ENCODE measurements around the gene SERINC3.
"Not testable (repeated sequence)": the region's sequence is repeated elsewhere in the genome, so short reads cannot be mapped to it uniquely, and the experiment has no call there.

Gene SERINC3

DNA sequence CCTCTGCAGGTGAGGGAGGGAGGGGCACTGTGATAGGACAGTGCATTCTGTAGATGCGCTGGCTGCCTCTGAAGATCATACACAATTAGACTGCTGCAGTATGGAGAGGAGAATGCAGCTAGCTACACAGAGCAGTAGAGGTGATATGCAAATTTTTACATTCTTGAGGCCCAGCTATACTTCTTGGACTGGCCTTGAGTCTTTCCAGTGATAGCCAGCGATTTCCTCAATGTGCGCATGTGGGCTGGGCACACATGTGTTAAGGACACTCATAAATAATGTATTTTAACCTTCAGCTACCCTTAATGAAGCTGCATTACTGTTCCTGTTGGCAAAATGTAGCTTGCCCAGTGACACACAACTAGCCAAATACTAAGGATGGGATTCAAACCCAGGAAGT lies 27.2 kb downstream of the SERINC3 start:
- in situ Hi-C loops (cut with MboI; ENCODE audit: low sequenced_read_pairs): no loop called here

DNA sequence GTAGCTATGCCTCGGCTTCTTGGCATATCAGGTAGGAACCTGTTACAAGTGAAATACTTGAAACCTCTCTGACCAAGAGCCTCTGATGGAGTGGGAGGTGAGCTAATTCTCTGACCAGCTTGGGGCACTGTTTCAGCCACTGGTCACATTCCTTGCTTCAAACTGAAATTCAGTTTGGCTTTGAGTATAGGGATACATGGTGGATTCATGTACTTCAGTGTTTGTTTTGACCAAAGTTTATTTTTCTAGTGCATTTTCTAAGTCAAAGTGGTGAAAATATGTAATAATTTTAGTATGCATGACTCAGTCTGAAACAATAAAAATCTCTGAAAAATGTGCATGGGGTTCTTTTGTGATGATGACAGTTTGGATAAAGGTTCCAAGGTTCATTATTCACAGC lies 27.6 kb downstream of the SERINC3 start:
- in situ Hi-C loops (cut with MboI; ENCODE audit: low sequenced_read_pairs): no loop called here

DNA sequence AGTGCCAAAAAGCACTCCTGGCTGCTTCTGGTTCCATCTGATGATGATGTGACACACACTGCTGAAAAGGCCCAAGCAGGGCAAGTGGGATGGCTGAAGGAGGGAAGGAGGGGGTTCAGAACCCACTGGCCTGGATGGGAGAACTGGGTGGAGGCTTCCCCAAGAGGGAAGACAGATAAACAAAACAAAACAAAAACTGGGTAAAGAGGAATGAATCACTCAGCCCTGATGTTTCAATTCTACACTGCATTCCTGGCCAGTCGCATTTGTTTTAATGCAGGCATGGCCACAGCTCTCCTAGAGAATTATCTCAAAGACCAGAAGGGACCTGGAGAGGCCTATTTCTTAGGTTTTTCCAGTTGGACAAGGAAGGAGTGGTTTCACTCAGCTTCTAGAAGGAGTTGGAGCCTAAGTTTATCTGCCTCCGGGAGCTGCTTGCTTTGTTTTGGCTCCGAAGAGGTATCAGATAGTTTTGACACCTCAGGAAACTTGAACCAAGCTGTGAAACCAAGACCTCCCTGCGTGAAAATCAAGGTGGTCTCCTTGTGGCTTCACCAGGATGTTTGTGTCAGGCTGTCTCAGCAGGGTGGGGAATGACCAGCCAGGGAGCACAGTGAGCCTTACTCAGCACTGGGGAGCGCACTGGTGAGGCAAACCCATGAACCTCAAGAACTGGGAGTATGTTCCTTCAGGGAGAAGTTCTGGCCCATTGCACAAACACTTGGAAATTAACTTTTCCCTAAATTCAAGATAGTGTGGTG lies 30.1 kb downstream of the SERINC3 start:
- in situ Hi-C loops (cut with MboI; ENCODE audit: low sequenced_read_pairs): no loop called here

GRCh38 chr20:44489931-44490330 lies 31.9 kb downstream of the SERINC3 start:
- in situ Hi-C loops (cut with MboI; ENCODE audit: low sequenced_read_pairs): no loop called here

DNA sequence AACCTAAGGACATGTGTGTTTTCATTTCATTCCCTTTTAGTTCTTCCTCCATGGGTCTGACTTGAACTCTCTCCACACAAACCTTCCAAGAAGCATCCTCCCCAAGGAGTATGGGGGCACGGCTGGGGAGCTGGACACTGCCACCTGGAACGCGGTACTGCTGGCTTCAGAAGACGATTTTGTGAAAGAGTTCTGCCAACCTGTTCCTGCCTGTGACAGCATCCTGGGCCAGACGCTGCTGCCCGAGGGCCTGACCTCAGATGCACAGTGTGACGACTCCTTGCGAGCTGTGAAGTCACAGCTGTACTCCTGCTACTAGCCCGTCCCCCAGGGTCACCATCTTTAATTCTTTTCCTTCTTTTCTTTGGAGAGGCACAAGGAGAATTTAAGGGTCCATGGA lies 32.6 kb downstream of the SERINC3 start:
- in situ Hi-C loops (cut with MboI; ENCODE audit: low sequenced_read_pairs): no loop called here

DNA sequence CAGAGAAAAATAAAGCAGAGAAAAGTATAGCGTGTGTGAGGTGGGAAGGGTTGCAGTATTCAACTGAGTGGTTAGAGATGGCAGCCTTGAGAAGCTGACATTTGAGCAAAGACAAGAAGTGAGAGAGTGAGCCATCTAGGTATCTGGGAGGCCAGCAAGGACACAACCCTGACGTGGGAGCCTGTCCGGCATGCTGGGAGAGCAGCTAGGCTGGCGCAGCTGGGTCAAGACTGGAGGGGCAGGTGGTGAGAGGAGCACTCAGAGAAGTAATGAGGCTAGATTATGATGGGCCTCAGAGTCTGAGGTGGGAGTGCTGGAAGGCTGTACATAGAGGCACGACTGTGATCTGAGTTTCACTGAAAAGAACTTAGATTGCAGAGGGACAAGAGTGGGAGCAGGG lies 33.3 kb downstream of the SERINC3 start:
- in situ Hi-C loops (cut with MboI; ENCODE audit: low sequenced_read_pairs): no loop called here

DNA sequence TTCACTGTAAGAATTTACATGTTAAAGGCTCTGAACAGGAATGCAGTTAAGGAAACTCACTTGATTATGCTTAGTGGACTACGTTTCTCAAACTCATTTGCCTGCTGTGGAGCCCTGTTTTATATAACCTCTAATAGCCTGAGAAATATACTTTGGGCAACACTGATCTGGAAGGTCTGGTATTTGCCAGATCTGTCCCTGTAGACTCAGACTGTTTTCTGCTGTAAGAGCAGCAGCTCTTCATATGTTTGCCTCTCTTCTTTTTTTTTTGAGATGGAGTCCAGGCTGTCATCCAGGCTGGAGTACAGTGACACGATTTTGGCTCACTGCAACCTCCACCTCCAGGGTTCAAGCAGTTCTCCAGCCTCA lies 36.1 kb downstream of the SERINC3 start:
- in situ Hi-C loops (cut with MboI; ENCODE audit: low sequenced_read_pairs): no loop called here

DNA sequence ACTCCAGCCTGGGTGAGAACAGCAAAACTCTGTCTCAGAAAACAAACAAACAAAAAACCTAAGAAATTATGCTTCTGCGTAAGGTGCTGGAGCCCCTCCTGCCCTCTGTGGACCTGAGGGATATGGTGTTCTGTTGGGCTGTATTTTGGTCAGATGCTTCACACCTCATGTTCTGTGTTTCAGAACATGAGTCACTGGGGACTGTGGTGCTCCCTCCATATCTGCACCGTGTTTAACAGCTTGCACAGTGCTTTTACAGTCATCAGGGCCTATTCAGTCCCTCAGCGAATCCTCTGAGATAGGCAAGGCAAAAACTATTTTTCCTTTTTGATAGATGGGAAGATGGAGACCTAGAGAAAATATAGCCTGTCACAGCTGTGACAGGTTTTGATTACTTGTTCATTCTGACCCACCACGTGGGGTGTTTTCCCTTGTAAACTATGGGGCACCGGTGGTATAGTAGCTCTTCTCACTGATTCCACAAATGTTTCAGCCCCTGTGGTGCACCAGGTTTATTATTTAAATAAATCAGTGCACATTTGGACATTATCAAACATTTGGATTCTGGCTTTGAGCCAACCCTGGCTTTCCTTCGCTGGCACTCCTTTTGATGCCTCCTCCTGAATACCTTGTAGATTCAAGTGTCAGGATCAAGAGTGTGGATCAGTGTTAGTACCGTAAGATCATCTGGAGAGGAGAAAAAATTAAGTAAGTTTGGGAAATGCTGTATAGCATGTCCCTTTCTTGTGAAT lies 36.6 kb downstream of the SERINC3 start:
- in situ Hi-C loops (cut with MboI; ENCODE audit: low sequenced_read_pairs): no loop called here

GRCh38 chr20:44483112-44483511 lies 38.8 kb downstream of the SERINC3 start:
- in situ Hi-C loops (cut with MboI; ENCODE audit: low sequenced_read_pairs): no loop called here

DNA sequence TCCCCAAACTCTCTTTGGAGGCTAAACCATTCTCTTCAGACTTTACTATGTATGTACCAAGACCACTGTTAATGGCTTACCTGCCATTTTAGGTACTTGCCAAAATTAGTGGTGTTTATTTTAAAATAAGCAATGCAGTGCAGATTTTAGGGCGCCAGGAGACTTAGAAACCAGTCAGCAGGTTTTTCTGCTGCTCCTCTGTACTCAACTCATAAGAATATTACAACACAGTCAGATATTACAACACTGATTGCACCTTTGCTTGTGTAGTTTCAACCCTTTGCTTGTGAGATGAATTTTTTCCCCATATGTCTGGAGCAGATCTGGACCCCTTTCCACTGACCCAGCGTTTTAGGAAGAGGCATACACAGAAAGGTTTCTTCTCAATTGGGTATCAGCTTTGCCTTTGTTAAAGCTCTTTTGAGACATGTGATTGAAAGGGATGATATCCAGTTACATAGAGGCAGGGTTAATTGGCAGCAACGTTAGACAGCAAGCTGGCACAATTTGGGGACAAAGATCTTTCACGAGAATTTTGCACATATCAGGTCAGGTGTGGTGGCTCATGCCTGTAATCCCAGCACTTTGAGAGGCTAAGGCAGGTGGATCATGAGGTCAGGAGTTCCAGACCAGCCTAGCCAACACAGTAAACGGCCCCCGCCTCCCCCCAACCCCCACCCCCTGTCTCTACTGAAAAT lies 40.0 kb downstream of the SERINC3 start:
- in situ Hi-C loops (cut with MboI; ENCODE audit: low sequenced_read_pairs): no loop called here

- in situ Hi-C loops (cut with MboI; ENCODE audit: low sequenced_read_pairs): no loop called here
These were observed 41.8 kb downstream of the SERINC3 start for GRCh38 chr20:44480097-44480496.

DNA sequence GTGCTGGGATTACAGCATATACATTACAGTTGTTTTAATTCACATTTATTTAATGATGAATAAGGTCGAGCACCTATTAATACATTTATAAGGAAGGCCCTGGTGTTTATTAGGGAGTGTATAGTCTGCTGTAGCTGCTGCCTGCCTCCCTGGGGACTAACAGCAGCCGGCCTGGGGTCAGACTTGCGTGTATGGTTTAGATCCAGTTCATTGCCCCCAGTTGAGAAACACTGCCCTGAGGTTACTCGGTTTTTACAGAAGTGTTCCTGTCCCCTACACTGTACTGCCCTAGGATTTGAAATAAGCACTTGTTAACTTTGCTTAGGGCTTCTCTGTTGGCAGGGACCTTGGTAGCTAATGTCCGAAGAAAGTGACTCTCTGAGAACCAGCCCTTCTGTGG lies 42.2 kb downstream of the SERINC3 start:
- in situ Hi-C loops (cut with MboI; ENCODE audit: low sequenced_read_pairs): no loop called here

DNA sequence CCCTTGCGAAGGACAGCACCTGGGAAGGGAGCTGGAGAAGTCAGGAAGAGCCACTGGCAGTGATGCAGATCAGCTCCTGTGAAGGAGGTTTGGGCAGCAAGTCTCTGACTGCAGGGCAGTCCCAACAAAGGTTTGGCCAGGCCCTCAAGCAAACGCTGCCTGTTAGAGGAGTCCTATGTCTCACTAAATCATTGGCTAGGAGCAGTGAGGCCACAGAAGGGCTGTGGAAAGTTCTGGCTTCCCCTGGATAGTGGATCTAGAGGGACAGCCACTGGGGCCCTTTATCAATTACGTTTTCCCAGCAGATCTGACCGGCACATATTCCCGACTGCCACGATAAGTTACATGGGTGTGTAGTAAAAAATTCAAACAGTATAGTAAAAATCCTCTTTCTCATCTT lies 43.7 kb downstream of the SERINC3 start:
- in situ Hi-C loops (cut with MboI; ENCODE audit: low sequenced_read_pairs): no loop called here

- in situ Hi-C loops (cut with MboI; ENCODE audit: low sequenced_read_pairs): no loop called here
These were observed 44.7 kb downstream of the SERINC3 start for GRCh38 chr20:44477151-44477550.

DNA sequence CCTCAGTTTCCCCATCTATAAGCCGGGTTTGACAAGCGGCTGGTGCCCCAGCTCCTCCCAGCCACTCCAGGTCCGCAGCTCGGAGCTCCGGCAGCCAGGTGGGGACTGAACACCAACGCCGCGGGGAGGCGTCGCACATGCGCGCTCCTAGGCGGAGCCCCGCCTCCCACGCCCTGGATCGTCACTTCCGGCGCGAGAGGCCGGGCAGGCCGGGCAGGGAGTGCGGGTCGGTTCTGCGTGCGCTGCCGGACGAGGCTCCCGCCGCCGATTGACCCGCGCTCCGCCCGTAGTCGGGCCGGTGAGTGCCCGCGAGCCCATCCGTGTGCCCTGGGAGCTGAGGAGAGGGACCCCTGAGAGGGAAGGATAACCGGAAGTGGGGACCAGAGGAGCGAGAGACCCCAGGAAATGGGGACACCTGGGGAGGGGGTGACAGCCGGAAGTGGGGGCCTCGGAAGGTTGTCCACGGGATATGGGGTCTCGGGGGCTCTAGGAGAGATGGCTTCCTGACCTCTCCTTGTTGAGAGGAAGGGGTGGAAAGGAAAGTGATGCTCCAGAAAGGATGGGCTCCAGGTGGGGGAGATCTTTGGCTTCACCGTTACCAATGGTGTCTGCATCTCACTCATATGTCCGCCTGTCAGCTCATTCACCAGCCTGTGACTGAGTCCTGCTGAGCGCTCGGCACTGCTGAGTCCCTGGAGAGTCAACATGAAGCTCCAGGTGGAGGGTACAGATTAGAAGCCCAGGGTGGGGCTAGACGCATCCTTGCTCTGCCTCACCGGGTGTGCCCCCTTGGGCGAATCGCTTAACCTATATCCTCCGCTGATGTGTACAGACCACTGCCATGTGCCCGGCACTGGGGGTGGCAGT lies 45.9 kb downstream of the SERINC3 start, which contains the start of gene TTPAL:
Gene TTPAL, plus strand, starts transcription at position 181 of the 867 bp plus-strand sequence. CDS start 4,126 bp downstream, outside the sequence.
- in situ Hi-C loops (cut with MboI; ENCODE audit: low sequenced_read_pairs): no loop called here

DNA sequence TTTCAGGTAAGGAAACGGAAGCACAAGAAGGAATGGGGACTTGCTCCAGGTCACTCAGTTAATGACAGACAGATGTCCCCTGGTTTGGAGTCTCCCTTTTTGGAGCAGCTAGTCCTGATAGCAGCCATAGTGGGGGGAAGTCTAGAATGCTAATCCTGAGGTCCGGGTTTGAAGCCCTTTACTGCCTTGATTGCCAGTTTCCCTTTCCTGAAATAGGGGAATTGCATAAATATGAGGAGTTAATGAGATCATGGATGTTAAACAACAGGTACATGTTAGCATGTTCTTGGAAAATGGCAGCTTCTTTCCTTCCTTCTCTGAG lies 46.5 kb downstream of the SERINC3 start:
- in situ Hi-C loops (cut with MboI; ENCODE audit: low sequenced_read_pairs): no loop called here

DNA sequence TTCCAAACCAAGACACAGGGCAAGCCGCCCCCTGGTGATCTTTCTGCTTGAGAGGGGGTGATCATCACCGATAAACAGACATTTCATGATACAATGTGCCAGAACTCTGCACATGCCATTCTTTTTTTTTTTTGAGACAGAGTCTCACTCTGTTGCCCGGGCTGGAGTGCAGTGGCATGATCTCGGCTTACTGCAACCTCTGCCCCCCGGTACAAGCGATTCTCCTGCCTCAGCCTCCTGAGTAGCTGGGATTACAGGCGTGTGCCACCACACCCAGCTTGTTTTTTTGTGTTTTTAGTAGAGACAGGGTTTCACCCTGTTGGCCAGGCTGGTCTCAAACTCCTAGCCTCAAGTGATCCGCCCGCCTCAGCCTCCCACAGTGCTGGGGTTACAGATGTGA lies 49.6 kb downstream of the SERINC3 start:
- in situ Hi-C loops (cut with MboI; ENCODE audit: low sequenced_read_pairs): not testable (repeated sequence)

- in situ Hi-C loops (cut with MboI; ENCODE audit: low sequenced_read_pairs): no loop called here
These were observed 50.4 kb downstream of the SERINC3 start for GRCh38 chr20:44471481-44471882.

- in situ Hi-C loops (cut with MboI; ENCODE audit: low sequenced_read_pairs): no loop called here
These were observed 51.5 kb downstream of the SERINC3 start for GRCh38 chr20:44470327-44470726.

DNA sequence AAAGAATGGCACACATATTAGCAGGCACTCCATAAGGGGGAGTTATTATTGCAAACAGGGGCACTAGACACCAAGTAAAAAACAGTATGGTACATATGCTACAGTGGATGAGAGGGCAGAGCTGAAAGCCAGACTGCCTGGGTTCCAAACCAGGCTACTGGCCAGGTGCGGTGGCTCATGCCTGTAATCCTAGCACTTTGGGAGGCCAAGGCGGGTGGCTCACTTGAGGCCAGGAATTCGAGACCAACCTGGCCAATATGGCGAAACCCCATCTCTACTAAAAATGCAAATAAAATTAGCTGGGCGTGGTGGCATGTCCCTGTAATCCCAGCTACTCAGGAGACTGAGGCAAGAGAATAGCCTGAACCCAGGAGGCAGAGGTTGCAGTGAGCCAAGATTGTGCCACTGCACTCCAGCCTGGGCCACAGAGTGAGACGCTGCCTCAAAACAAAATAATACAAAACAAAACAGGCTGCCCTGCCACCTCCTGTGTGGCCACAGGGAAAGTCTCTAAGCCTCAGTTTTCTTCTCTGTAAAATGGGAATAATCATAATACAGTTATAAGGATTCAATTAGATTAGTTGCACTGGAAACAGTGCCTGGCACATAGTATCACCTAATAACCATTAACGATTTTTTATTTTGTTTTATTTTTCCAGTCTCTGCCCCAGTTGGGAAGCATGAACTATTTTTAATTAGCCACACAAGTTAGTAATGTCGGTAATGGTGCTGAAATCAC lies 53.7 kb downstream of the SERINC3 start:
- in situ Hi-C loops (cut with MboI; ENCODE audit: low sequenced_read_pairs): no loop called here
